Cardiac fibroblast (primary cell): ENCODE measurements around the gene SFSWAP.

ENCODE experiments used
- DNase-seq, 2 donors: peaks; one replicate each; pipeline versions ENCODE4 v3.0.0 to v3.0.0-alpha.2; 2010; ENCODE audit warnings: low read depth in 2 of 2
- H3K4me3 ChIP-seq, 2 donors: replicated peaks in 1 of 2; 1 replicate in 1 of 2; 2 replicates in 1 of 2; pipeline ENCODE4 v1.5.1; 2011; ENCODE audit warnings: low read depth in 2 of 2, low read length in 2 of 2, mild to moderate bottlenecking in 2 of 2, moderate library complexity in 1 of 2
- CTCF ChIP-seq: IDR thresholded peaks from one replicate; pipeline ENCODE4 v1.5.1; 2011; ENCODE audit warnings: low read depth, mild to moderate bottlenecking, low read length, inconsistent platforms

The SFSWAP gene

GRCh38 chr12:131758016-131758739, 47.3 kb downstream of the SFSWAP start:
- no peak for DNase-seq
- no peak overlapping the region for H3K4me3 ChIP-seq
- TF ChIP-seq CTCF, result no peak

- H3K4me3 ChIP-seq, result no peak overlapping the region
- no peak for TF ChIP-seq CTCF
- DNase-seq, result no peak
These were observed 48.3 kb downstream of the SFSWAP start for GRCh38 chr12:131759176-131759575.

- no peak for DNase-seq
- no peak for TF ChIP-seq CTCF
- no peak overlapping the region for H3K4me3 ChIP-seq
These were observed 50.7 kb downstream of the SFSWAP start for GRCh38 chr12:131761638-131762037.

GRCh38 chr12:131764738-131765137, 53.8 kb downstream of the SFSWAP start:
- H3K4me3 ChIP-seq, result no peak overlapping the region
- TF ChIP-seq CTCF, result no peak
- no peak for DNase-seq

GRCh38 chr12:131765961-131766360, 55.1 kb downstream of the SFSWAP start:
- TF ChIP-seq CTCF, result no peak
- DNase-seq, result no peak
- no peak overlapping the region for H3K4me3 ChIP-seq

GRCh38 chr12:131766382-131767107, 55.7 kb downstream of the SFSWAP start:
- DNase-seq, result no peak
- no peak for TF ChIP-seq CTCF
- no peak overlapping the region for H3K4me3 ChIP-seq
